Right renal pelvis (tissue), 4 donors: ENCODE results near the gene PLEKHS1. TPM values are rescaled to one million over a fixed set of nuclear protein-coding genes. Genes with fewer than 3 reads are reported as not detected.
"Not testable (repeated sequence)": the region's sequence is repeated elsewhere in the genome, so short reads cannot be mapped to it uniquely, and the experiment has no call there.

Experiments used
- DNase-seq, 4 donors: peaks; one replicate each; pipeline ENCODE4 v3.0.0-alpha.2; 2013; ENCODE audit warnings: low read depth in 4 of 4, low spot score in 3 of 4, missing footprints in 1 of 4
- polyA plus RNA-seq, 4 donors: library from polyadenylated mRNA; unstranded; fragments of 120-200 nt; gene quantifications; one replicate each; pipeline ENCODE4 v1.2.1, GENCODE V29; 2013; ENCODE audit not compliant: insufficient read length in 4 of 4

Gene PLEKHS1
- polyA plus RNA-seq, 4 donors = 0.04 to 0.20 (median 0.13) TPM

GRCh38 chr10:113739577-113739976 lies 11.9 kb upstream of the PLEKHS1 start:
- no peak for DNase-seq

- no peak for DNase-seq
These were observed 10.6 kb upstream of the PLEKHS1 start for GRCh38 chr10:113740850-113741249.

DNA sequence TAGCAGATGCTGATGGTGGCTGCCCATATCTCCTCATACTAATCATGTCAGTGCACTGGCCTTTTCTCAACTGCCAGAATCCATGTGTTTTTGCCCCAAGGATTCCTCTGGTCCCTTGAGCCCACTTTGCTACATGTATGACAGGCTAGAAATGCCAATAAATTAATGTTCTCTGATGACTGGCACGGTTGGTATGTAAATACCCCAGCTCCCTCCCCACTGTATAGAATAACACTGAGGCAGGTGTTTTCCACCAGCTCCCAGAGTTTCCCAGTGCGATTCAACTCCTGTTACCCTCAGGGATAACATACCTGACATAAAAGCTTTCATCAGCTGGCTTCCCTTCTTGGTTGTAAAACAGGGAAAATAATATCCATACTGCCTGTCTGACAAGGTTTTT lies 9.0 kb upstream of the PLEKHS1 start:
- DNase-seq = no peak

DNA sequence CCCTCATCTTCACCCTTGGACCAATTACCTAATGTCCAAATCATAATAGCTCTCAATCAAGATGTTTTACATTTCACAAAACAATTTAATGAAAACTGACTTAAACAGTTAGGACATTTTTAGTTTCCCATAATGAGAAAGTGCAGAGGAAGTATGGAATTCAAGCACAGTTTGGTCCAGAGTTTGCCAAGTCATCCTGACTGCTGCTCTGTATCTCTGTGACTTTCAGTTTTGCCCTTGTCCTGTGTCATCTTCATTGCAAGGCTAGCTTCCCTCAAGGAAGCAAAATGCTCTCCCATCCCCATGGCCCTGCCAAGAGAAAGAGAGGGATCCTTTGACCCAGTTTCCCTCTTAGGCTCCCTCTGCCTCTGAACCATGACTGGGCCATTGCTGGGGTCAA lies 7.9 kb upstream of the PLEKHS1 start:
- DNase-seq = no peak

- no peak for DNase-seq
These were observed 6.1 kb upstream of the PLEKHS1 start for GRCh38 chr10:113745374-113745773.

DNA sequence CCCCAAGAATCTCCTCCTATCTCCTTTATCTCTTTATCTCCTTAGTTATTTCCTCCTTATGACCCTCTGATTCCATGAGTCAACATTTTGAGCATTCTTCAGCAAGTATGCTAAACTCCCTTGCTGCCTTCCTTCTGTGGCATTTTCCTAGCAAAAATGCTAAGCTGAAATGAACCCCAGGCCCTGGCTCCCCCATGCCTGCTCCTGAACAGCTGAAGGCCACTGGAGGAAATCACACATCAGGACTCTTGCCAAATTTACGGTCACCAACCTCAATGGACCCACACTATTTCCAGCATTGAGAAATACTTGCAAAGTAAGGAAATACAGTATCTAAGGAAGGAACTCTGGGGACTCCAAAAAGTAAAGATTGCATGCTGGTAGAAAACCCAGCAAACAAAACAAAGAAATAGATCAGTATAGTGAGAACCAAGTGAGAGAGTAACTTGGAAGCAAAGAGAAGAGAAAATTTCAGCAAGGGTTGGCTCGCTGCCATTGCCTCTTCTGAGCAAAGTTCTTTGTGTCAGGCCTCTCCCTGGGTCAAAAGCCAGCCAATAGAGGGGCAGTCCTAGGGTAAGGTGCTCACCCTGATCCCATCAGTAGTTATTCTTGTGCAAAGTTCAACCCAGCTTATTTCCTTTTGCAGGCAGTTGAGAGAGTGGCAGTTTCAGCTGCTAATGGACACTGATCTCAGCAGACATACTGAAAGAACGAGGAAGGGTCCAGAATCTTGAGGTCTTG lies 5.1 kb upstream of the PLEKHS1 start:
- no peak for DNase-seq

GRCh38 chr10:113752553-113752952 lies 1.1 kb downstream of the PLEKHS1 start:
- no peak for DNase-seq

GRCh38 chr10:113753020-113753692 lies 1.7 kb downstream of the PLEKHS1 start:
- no peak for DNase-seq

DNA sequence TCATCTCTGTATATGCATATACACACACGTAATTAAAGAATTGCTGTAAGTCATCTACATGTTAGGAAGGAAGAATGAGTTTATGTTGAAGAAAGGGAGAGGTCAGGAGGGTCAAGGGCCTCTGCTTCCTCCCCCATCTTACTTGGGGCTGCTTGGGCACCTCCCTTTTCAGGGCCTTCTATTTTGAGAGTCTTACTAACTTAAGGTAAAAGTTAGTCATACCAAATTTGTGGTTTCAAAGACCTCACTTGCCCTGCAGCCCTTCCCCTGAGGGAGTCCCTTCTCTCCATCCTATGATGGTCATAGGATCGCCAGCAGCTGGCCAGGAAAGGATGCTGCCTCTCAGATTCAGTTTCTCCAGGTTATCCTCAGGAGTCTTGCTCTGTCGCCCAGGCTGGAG lies 2.6 kb downstream of the PLEKHS1 start:
- DNase-seq = no peak

GRCh38 chr10:113754768-113755167 lies 3.3 kb downstream of the PLEKHS1 start:
- DNase-seq = no peak

GRCh38 chr10:113756940-113757543 lies 5.6 kb downstream of the PLEKHS1 start:
- no peak for DNase-seq

DNA sequence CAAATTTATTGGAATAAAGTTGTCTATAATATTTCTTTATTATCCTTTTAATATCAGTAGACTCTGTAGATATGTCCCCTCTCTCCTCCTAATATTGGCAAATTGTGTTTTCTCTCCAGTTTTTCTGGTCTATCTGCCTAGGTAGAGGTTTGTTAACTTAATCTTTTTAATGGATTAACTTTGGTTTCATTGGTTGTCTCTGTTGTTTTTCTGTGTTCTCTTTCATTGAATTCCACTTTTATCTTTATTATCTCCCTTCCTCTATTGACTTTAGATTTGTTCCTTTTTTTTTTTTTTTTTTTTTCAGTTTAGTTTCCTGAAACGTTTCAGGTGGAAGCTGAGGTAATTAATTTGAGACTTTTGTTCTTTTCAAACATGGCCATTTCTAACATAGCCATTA lies 10.6 kb downstream of the PLEKHS1 start:
- DNase-seq = no peak

- no peak for DNase-seq
These were observed 13.1 kb downstream of the PLEKHS1 start for GRCh38 chr10:113764582-113764981.

DNA sequence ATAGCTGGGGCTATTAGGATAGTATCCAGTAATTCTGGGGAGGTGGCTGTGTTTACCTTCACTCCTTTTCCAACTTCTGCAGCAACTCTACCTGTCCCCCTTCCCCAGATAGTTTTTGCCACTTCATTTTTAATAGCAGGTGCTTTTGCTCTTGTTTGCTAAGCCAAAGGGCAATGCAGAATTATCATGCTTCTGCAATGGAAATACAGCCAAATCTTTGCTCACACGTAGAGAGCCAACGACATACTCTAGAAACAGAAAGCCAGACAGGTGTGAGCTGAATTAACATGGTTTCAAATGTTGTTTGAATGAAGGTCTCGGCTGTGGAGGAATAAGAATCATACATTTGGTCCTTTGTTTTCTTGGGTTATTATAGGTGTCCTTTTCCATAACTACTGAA lies 14.4 kb downstream of the PLEKHS1 start:
- DNase-seq = no peak

- DNase-seq = no peak
These were observed 15.7 kb downstream of the PLEKHS1 start for GRCh38 chr10:113767222-113767621.

DNA sequence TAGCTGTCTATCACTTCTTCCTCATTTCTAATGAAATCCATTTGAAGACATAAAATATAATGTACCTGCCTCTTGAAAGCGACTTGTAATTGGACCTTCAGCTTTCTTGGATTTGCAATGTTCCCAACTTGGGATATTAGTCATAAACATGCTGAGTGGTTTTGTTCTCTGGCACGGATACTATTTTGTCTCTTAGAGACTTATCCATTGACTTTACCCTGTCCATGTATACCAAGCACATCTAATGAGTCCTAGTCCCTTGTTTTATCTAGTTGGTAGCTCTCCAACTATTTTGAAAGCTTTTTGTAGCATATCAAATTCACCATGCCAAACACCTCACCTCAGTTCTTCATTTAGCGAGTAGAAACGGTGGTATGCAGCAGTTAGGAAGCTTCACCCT lies 18.9 kb downstream of the PLEKHS1 start:
- DNase-seq = no peak

DNA sequence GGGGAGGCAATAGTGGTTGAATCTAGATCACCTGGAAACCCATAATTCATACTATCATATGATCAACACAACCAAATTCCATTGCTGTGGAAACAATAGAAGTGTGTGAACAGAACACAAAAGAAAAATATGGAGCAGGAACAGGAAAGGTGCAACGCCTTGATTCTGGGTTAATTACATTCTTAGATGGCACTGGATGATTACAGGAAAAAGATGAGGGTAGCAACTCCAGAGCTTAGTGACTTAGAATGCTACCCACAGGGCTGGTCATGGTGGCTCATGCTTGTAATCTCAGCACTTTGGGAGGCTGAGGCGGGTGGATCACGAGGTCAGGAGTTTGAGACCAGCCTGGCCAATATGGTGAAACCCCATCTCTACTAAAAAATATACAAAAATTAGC lies 19.6 kb downstream of the PLEKHS1 start:
- not testable (repeated sequence) for DNase-seq

DNA sequence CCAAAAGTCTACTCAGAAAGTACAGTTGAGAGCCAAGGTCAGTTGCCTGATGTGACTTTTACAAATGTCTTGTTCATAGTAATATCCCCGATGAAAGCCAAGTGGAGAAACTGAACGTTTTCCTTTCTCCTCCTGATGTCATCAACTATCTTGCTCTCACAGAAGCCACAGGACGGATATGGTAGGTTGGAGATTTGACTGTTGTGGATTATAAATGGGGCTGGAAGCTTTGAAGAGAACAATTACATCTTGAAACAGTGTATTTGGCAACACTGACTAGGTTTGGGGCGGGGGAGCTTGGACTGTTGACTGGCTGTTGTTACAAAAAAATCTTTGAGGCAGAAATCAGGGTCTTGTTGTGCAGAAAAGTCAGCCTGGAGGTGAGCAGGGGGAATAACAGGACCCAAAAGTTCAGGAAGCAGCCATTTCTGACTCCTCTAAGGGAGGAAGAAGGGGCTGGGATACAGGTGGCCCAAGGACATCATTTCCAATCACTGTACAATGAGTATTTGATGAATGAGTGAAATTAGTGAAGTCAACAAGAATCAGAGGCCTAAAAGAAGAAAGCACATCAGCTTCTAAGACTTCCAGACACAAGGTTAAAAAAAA lies 24.3 kb downstream of the PLEKHS1 start:
- no peak for DNase-seq

- no peak for DNase-seq
These were observed 25.1 kb downstream of the PLEKHS1 start for GRCh38 chr10:113776553-113776952.

DNA sequence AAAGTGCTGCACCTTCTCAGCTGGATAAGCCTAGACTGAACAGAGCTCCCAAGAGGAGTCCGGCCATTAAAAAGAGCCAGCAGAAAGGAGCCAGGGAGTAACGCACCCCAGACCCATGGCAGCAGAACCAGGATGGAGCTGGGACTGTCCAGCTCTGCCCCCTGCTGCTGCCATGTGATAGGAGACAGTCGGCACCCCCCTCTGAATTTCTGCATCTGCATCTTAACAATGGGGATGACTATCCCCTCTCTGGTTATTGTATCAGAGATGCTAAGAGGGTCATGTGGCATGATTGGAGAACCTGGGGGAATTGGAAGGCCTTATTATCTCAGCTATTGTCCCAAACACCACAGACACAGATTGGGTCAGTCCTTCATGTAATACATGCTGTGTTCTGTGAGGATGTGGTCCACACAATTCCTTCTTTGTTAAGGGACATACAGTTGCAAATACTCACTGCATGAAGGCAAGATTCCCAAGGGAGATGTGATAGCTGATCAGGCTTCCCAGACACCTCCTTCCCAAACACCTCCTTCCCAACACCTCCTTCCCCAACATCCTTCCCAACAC lies 29.3 kb downstream of the PLEKHS1 start:
- DNase-seq = no peak

GRCh38 chr10:113782367-113782766 lies 30.9 kb downstream of the PLEKHS1 start:
- no peak for DNase-seq
